RWPE2 (cell line): ENCODE results near the gene AP5S1.

Experiments used
- ATAC-seq: fragments of 200-7000 bp; cut with Tn5 transposase; 3 replicates; pipeline ENCODE4 v1.9.1; 2021; ENCODE audit warnings: low read depth
- DNase-seq: peaks from one replicate; pipeline ENCODE4 v3.0.0-alpha.2; 2020; ENCODE audit warnings: low spot score
- H3K27ac ChIP-seq: fragments of 450-650 bp; 2 replicates; pipeline ENCODE4 v1.5.1; 2017; ENCODE audit warnings: mild to moderate bottlenecking; ENCODE audit not compliant: poor library complexity, severe bottlenecking
- H3K27me3 ChIP-seq: fragments of 250-450 bp; sonication (Bioruptor Pico); 2 replicates; pipeline ENCODE4 v1.5.1; 2021; ENCODE audit warnings: mild to moderate bottlenecking, moderate library complexity; ENCODE audit not compliant: insufficient read depth, poor library complexity, severe bottlenecking
- H3K36me3 ChIP-seq: fragments of 250-450 bp; sonication (Bioruptor Pico); 2 replicates; pipeline ENCODE4 v1.5.1; 2020; ENCODE audit warnings: low read depth, mild to moderate bottlenecking, moderate library complexity
- H3K4me1 ChIP-seq: fragments of 250-450 bp; sonication (Bioruptor Pico); 2 replicates; pipeline ENCODE4 v1.5.1; 2021; ENCODE audit warnings: mild to moderate bottlenecking, moderate library complexity; ENCODE audit not compliant: insufficient read depth, poor library complexity, severe bottlenecking
- H3K4me3 ChIP-seq: fragments of 250-450 bp; sonication (Bioruptor Pico); 2 replicates; pipeline ENCODE4 v1.5.1; 2021; ENCODE audit warnings: mild to moderate bottlenecking, moderate library complexity; ENCODE audit not compliant: severe bottlenecking
- H3K9me3 ChIP-seq: fragments of 250-450 bp; sonication (Bioruptor Pico); 2 replicates; pipeline ENCODE4 v1.5.1; 2021; ENCODE audit warnings: mild to moderate bottlenecking, moderate library complexity; ENCODE audit not compliant: severe bottlenecking
- TF ChIP-seq, protein P1 (sequence below): fragments of 450-650 bp; IDR thresholded peaks from one replicate; pipeline ENCODE4 v1.5.1; 2017; ENCODE audit warnings: mild to moderate bottlenecking, moderate library complexity; ENCODE audit not compliant: poor library complexity, severe bottlenecking

The AP5S1 gene

DNA sequence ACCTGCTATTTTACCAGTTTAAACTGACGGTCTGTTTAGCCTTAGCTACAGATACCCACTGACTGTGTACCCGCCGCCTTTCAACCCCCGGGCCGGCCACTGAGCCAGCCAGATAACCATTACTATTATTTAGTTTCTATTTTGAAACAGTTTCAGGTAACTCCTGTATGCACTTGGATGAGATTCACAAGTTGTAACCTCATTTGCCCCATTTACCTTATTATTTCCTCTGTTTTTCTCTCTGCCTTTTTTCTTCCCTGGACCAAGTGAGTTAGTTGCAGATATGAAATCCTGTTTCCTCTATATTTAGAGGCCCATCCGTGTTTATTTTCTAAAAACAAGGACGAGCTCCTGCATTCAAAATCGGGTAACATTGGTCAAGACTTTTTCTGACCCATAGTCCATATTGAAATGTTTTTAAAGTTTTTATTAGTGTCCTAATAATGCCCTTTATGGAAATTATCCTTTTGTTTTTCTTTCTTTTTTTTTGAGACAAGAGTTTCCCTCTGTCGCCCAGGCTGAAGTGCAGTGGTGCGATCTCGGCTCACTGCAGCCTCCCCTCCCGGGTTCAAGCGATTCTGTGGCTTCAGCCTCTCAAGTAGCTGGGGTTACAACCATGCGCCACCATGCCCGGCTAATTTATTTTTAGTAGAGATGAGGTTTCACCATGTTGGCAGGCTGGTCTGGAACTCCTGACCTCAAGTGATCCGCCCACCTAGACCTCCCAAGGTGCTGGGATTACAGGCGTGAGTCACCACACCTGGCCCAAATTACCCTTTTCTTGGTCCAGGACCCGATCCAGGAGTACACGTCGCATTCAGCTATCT, 767 bp downstream of the AP5S1 start:
- no peak for DNase-seq
- no peaks in the 10 kb centered on the region for H3K9me3 ChIP-seq
- peaks cover 8% of the 10 kb centered on the region for H3K4me1 ChIP-seq
- H3K27me3 ChIP-seq, result no peaks in the 10 kb centered on the region
- peak overlapping the region; percentile 76 for H3K4me3 ChIP-seq
- no peak for ATAC-seq
- peak overlapping the region; percentile 72 for H3K27ac ChIP-seq
- TF ChIP-seq, protein P1, sequence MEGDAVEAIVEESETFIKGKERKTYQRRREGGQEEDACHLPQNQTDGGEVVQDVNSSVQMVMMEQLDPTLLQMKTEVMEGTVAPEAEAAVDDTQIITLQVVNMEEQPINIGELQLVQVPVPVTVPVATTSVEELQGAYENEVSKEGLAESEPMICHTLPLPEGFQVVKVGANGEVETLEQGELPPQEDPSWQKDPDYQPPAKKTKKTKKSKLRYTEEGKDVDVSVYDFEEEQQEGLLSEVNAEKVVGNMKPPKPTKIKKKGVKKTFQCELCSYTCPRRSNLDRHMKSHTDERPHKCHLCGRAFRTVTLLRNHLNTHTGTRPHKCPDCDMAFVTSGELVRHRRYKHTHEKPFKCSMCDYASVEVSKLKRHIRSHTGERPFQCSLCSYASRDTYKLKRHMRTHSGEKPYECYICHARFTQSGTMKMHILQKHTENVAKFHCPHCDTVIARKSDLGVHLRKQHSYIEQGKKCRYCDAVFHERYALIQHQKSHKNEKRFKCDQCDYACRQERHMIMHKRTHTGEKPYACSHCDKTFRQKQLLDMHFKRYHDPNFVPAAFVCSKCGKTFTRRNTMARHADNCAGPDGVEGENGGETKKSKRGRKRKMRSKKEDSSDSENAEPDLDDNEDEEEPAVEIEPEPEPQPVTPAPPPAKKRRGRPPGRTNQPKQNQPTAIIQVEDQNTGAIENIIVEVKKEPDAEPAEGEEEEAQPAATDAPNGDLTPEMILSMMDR, result no peak
- H3K36me3 ChIP-seq, result peaks cover 12% of the 10 kb centered on the region

DNA sequence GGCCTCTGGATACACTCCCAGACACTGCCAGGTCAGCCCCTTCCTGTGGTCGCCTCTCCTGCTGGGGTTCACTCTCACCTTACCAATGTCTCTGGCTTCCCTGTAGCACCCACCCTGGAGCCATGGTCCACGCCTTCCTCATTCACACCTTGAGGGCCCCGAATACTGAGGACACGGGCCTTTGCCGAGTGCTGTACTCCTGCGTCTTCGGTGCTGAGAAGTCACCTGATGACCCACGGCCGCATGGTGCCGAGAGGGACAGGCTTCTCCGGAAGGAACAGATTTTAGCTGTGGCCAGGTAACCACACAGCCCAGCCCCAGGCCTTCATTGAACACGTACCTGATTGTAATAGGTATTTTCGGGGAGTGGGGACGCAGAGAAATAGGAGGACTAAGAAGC, 1.6 kb downstream of the AP5S1 start:
- Histone ChIP-seq H3K36me3 (peaks cover 12% of the 10 kb centered on the region), H3K9me3 (no peaks in the 10 kb centered on the region), H3K4me1 (peaks cover 8% of the 10 kb centered on the region), H3K4me3 (no peak overlapping the region), H3K27me3 (no peaks in the 10 kb centered on the region), H3K27ac (no peak overlapping the region)
- TF ChIP-seq, protein P1, result no peak
- no peak for ATAC-seq
- DNase-seq, result no peak

DNA sequence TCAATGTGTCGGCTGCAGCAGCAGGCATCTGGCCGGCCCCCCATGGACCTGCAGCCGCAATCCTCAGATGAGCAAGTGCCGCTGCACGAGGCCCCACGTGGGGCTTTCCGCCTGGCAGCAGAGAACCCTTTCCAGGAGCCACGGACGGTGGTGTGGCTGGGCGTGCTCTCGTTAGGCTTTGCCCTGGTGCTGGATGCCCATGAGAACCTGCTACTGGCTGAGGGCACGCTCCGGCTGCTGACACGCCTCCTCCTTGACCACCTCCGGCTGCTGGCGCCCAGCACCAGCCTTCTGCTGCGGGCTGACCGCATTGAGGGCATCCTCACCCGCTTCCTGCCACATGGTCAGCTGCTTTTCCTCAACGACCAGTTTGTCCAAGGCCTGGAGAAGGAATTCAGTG, 3.5 kb downstream of the AP5S1 start:
- Histone ChIP-seq H3K4me3 (no peak overlapping the region), H3K27ac (no peak overlapping the region), H3K9me3 (no peaks in the 10 kb centered on the region), H3K36me3 (peaks cover 12% of the 10 kb centered on the region), H3K27me3 (no peaks in the 10 kb centered on the region), H3K4me1 (peaks cover 8% of the 10 kb centered on the region)
- ATAC-seq (no peak), DNase-seq (no peak)
- TF ChIP-seq, protein P1, result no peak

DNA sequence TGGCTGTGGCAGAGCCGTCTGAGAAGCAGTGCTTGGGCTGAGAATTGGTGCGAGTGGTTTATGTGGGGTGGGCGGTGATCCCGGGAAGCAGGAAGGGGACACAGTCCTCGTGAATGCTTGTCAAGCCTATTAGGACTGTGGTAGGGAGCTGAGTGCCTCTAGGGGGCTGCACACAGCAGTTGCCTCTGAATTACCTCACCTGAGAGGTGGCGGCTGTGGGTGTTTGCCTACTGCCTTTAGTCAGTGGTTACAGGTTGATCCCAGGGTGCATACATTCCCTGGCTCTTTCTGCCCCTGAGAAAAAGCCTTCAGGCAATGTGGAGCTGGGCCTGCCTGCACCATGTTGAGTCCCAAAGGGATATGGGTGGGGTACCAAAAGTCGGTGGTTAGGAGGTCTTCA, 5.2 kb downstream of the AP5S1 start:
- Histone ChIP-seq H3K4me3 (no peak overlapping the region), H3K36me3 (peaks cover 12% of the 10 kb centered on the region), H3K4me1 (peaks cover 4% of the 10 kb centered on the region), H3K27ac (no peak overlapping the region), H3K9me3 (no peaks in the 10 kb centered on the region), H3K27me3 (no peaks in the 10 kb centered on the region)
- TF ChIP-seq, protein P1, result no peak
- ATAC-seq, result no peak
- DNase-seq, result no peak

DNA sequence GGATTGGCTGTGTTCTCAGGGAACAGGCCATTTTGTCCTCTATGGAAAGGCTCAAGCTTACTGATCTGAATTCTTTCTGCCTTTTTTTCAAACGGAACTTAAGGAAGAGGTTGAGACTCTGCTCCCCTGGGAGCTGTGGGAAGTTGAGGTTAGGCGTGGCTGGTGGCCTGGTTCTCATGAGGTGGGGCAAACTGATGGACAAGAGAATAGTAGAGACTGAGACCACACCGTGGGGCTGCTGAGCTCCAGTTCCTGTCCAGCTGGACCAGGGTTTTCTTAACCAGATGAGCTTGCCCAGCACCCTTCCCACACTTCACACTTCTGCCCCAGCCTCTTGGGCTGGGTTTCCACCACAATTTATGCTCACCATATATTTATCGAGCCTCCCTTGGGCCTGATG, 6.1 kb downstream of the AP5S1 start:
- Histone ChIP-seq H3K9me3 (no peaks in the 10 kb centered on the region), H3K27ac (no peak overlapping the region), H3K36me3 (peaks cover 12% of the 10 kb centered on the region), H3K4me3 (no peak overlapping the region), H3K27me3 (no peaks in the 10 kb centered on the region), H3K4me1 (peaks cover 1% of the 10 kb centered on the region)
- DNase-seq (no peak), ATAC-seq (no peak)
- TF ChIP-seq, protein P1, result no peak
